HepG2 (cell line): ENCODE results near the gene CENPB. TPM values are rescaled to one million over a fixed set of nuclear protein-coding genes. Genes with fewer than 3 reads are reported as not detected.

Source experiments
- AHR ChIP-seq: IDR thresholded peaks from 2 replicates; pipeline ENCODE4 v1.6.1; 2018; ENCODE audit warnings: missing genetic modification reagents, missing compliant biosample characterization
- ARID4A ChIP-seq: sonication (generic); formaldehyde crosslinking; IDR thresholded peaks from 2 replicates; pipeline ENCODE4 v1.5.0; 2020; ENCODE audit warnings: mild to moderate bottlenecking, missing genetic modification reagents, borderline replicate concordance
- ATRX ChIP-seq: sonication (generic); formaldehyde crosslinking; IDR thresholded peaks from 2 replicates; pipeline ENCODE4 v1.4.0; 2020; ENCODE audit warnings: missing genetic modification reagents, borderline replicate concordance
- CBFB ChIP-seq: sonication (generic); formaldehyde crosslinking; IDR thresholded peaks from 2 replicates; pipeline ENCODE4 v1.4.0; 2020; ENCODE audit warnings: missing genetic modification reagents
- CC2D1A ChIP-seq: sonication (generic); formaldehyde crosslinking; IDR thresholded peaks from 2 replicates; pipeline ENCODE4 v1.8.1; 2023; ENCODE audit warnings: mild to moderate bottlenecking, missing genetic modification reagents
- CHD4 ChIP-seq: fragments of 200-600 bp; sonication (generic); IDR thresholded peaks from 2 replicates; pipeline ENCODE4 v1.7.0; 2017; ENCODE audit warnings: mild to moderate bottlenecking, low read length, borderline replicate concordance
- ELF3 ChIP-seq: IDR thresholded peaks from 2 replicates; pipeline ENCODE4 v1.6.1; 2016; ENCODE audit warnings: missing genetic modification reagents, missing compliant biosample characterization
- MXD4 ChIP-seq: IDR thresholded peaks from 2 replicates; pipeline ENCODE4 v1.6.1; 2016; ENCODE audit warnings: mild to moderate bottlenecking, missing biosample characterization, missing genetic modification reagents
- NBN ChIP-seq: fragments of 450-650 bp; conservative IDR thresholded peaks from 2 replicates; pipeline ENCODE4 v1.6.1; 2017
- NFKBIZ ChIP-seq: IDR thresholded peaks from 2 replicates; pipeline ENCODE4 v1.6.1; 2018; ENCODE audit warnings: missing genetic modification reagents, missing compliant biosample characterization
- NR0B2 ChIP-seq: sonication (generic); formaldehyde crosslinking; IDR thresholded peaks from 2 replicates; pipeline ENCODE4 v1.4.0; 2020; ENCODE audit warnings: mild to moderate bottlenecking, missing genetic modification reagents
- ONECUT2 ChIP-seq: sonication (generic); formaldehyde crosslinking; IDR thresholded peaks from 2 replicates; pipeline ENCODE4 v1.4.0; 2020; ENCODE audit warnings: missing genetic modification reagents
- RBAK ChIP-seq: sonication (generic); formaldehyde crosslinking; IDR thresholded peaks from 2 replicates; pipeline ENCODE4 v1.5.1; 2020; ENCODE audit warnings: mild to moderate bottlenecking, missing genetic modification reagents
- REPIN1 ChIP-seq: sonication (generic); formaldehyde crosslinking; IDR thresholded peaks from 2 replicates; pipeline ENCODE4 v1.8.0; 2022; ENCODE audit warnings: missing genetic modification reagents, low read depth, mild to moderate bottlenecking, borderline replicate concordance
- REXO4 ChIP-seq: sonication (generic); formaldehyde crosslinking; IDR thresholded peaks from 2 replicates; pipeline ENCODE4 v1.8.0; 2022; ENCODE audit warnings: missing genetic modification reagents, mild to moderate bottlenecking, borderline replicate concordance
- RXRA ChIP-seq: sonication (generic); formaldehyde crosslinking; IDR thresholded peaks from 2 replicates; pipeline ENCODE4 v1.5.1; 2020; ENCODE audit warnings: missing genetic modification reagents
- TP53 ChIP-seq: sonication (generic); formaldehyde crosslinking; conservative IDR thresholded peaks from 2 replicates; pipeline ENCODE4 v1.4.0; 2020; ENCODE audit warnings: missing genetic modification reagents
- TSC22D2 ChIP-seq: sonication (generic); formaldehyde crosslinking; IDR thresholded peaks from 2 replicates; pipeline ENCODE4 v1.5.1; 2020; ENCODE audit warnings: missing genetic modification reagents, mild to moderate bottlenecking, borderline replicate concordance
- U2AF1 ChIP-seq: fragments of 200-400 bp; formaldehyde crosslinking; optimal IDR thresholded peaks from 2 replicates; pipeline ENCODE3; 2017; ENCODE audit warnings: mild to moderate bottlenecking, low read depth, low read length
- ZBTB42 ChIP-seq: sonication (generic); formaldehyde crosslinking; IDR thresholded peaks from 2 replicates; pipeline ENCODE4 v1.5.0; 2020; ENCODE audit warnings: mild to moderate bottlenecking, missing genetic modification reagents
- ZNF292 ChIP-seq: sonication (generic); formaldehyde crosslinking; IDR thresholded peaks from 2 replicates; pipeline ENCODE4 v1.8.1; 2022; ENCODE audit warnings: mild to moderate bottlenecking, low read depth, missing genetic modification reagents, borderline replicate concordance
- ZNF430 ChIP-seq: sonication (generic); formaldehyde crosslinking; IDR thresholded peaks from 2 replicates; pipeline ENCODE4 v1.9.0; 2021; ENCODE audit warnings: mild to moderate bottlenecking, missing genetic modification reagents
- ZNF460 ChIP-seq: sonication (generic); formaldehyde crosslinking; IDR thresholded peaks from 2 replicates; pipeline ENCODE4 v1.5.1; 2020; ENCODE audit warnings: missing genetic modification reagents, mild to moderate bottlenecking, borderline replicate concordance
- ZNF564 ChIP-seq: sonication (generic); formaldehyde crosslinking; IDR thresholded peaks from 2 replicates; pipeline ENCODE4 v1.8.1; 2023; ENCODE audit warnings: mild to moderate bottlenecking, missing genetic modification reagents
- ZNF580 ChIP-seq: IDR thresholded peaks from 2 replicates; pipeline ENCODE4 v1.6.1; 2016; ENCODE audit warnings: low read depth, borderline replicate concordance
- ZSCAN22 ChIP-seq: sonication (generic); formaldehyde crosslinking; IDR thresholded peaks from 2 replicates; pipeline ENCODE4 v1.4.0; 2020; ENCODE audit warnings: mild to moderate bottlenecking, missing genetic modification reagents
- ZSCAN31 ChIP-seq: sonication (generic); formaldehyde crosslinking; IDR thresholded peaks from 2 replicates; pipeline ENCODE4 v1.5.0; 2020; ENCODE audit warnings: low read depth, mild to moderate bottlenecking, missing genetic modification reagents
- polyA plus RNA-seq, 8 experiments: library from polyadenylated mRNA; depleted of rRNA in 3 of 8; stranded (reverse) in 7 of 8; unstranded in 1 of 8; fragments of >200 nt; fragmentation: Illumina TruSeq in 4 of 8; extraction: Trizol in 4 of 8; gene quantifications; 2 replicates each; pipeline versions ENCODE4 v1.2.1 to v1.2.3, GENCODE V29; 2011 to 2016; ENCODE audit warnings: low read depth in 4 of 8, missing spikeins in 1 of 8, mixed read lengths in 1 of 8; ENCODE audit not compliant: insufficient read depth in 1 of 8
- total RNA-seq, 5 experiments: library from RNA; depleted of rRNA; stranded (reverse); fragments of >200 nt; fragmentation: Illumina TruSeq; extraction: Trizol; gene quantifications; 2 replicates each; pipeline ENCODE4 v1.2.3, GENCODE V29; 2016; ENCODE audit warnings: low read depth in 1 of 5

The CENPB gene
- total and polyA plus RNA-seq, 2 of the 13 experiments (the other 11 are each of a cell fraction or from before 2014, with no cell fraction given): 10.4 to 54.5 TPM

GRCh38 chr20:3749689-3750531 lies 36.6 kb downstream of the CENPB start (continued):
- TF ChIP-seq ZNF580 (CRISPR knock-in tag) (peak; percentile 57; the same call in 1 of the 2 replicates), MXD4 (CRISPR knock-in tag) (peak; percentile 85; the same call in 1 of the 2 replicates), RBAK (CRISPR knock-in tag) (no peak; the same call in 1 of the 2 replicates), NR0B2 (CRISPR knock-in tag) (no peak), ONECUT2 (CRISPR knock-in tag) (no peak), ELF3 (CRISPR knock-in tag) (no peak), CBFB (peak; percentile 77), TSC22D2 (CRISPR knock-in tag) (no peak), ARID4A (peak; percentile 56; the same call in 1 of the 2 replicates), NFKBIZ (CRISPR knock-in tag) (no peak), ATRX (CRISPR knock-in tag) (no peak), ZNF564 (CRISPR knock-in tag) (no peak), REXO4 (CRISPR knock-in tag) (no peak), NBN (no peak), ZSCAN31 (CRISPR knock-in tag) (peak; percentile 53), TP53 (CRISPR knock-in tag) (peak; percentile 60; the same call in 1 of the 2 replicates), ZNF292 (peak; percentile 36; the same call in 1 of the 2 replicates), ZNF430 (CRISPR knock-in tag) (no peak), ZSCAN22 (CRISPR knock-in tag) (no peak), ZBTB42 (CRISPR knock-in tag) (0 out of 2 replicates have a peak, but pooled peaks have one; percentile 62), CC2D1A (0 out of 2 replicates have a peak, but pooled peaks have one; percentile 92), U2AF1 (peak; percentile 84), RXRA (peak; percentile 3; the same call in 1 of the 2 replicates), AHR (CRISPR knock-in tag) (0 out of 2 replicates have a peak, but pooled peaks have one; percentile 48), ZNF460 (CRISPR knock-in tag) (no peak), CHD4 (0 out of 2 replicates have a peak, but pooled peaks have one; percentile 17), REPIN1 (CRISPR knock-in tag) (peak; percentile 67; the same call in 1 of the 2 replicates)
